GM18873 (cell line): ENCODE results near the gene TGM5.
"Not testable (repeated sequence)": the region's sequence is repeated elsewhere in the genome, so short reads cannot be mapped to it uniquely, and the experiment has no call there.

ENCODE experiments used
- ATAC-seq: cut with Tn5 transposase; IDR thresholded peaks from one replicate; pipeline ENCODE4 v1.9.1; 2021; ENCODE audit warnings: mild to moderate bottlenecking, moderate library complexity, moderate number of reproducible peaks; ENCODE audit not compliant: unreplicated experiment, low FRiP score

Gene TGM5

DNA sequence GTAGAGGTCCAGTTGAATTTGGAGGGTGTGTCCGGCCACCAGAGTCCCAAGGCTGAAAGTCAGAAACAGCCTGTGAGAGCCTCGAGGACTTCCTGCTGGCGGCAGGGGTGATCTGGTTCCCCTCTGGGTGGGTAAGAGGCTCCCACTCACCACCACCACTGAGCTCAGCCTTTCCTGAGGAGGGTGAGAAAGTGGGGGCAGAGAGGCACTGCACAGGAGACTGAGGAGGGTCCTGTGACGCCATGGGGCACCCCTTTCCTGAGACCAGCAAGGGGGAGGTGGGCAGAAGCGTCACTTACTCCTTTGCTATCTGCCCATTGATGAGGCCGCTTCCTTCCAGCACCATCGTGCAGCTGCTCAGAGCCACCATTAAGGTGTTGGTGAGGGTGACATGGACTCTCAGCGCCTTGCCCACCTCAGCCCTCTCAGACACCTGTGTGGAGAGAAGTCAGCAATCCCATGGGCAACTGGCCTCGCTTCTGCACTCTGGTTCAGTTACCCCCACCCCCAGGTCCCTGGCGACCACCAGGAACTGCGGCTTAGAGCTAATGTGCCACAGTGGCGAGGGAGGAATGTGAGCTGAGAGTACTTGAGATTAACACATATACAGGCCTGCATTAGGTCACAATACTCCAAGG lies 10.0 kb upstream of the TGM5 start:
- no peak for ATAC-seq

DNA sequence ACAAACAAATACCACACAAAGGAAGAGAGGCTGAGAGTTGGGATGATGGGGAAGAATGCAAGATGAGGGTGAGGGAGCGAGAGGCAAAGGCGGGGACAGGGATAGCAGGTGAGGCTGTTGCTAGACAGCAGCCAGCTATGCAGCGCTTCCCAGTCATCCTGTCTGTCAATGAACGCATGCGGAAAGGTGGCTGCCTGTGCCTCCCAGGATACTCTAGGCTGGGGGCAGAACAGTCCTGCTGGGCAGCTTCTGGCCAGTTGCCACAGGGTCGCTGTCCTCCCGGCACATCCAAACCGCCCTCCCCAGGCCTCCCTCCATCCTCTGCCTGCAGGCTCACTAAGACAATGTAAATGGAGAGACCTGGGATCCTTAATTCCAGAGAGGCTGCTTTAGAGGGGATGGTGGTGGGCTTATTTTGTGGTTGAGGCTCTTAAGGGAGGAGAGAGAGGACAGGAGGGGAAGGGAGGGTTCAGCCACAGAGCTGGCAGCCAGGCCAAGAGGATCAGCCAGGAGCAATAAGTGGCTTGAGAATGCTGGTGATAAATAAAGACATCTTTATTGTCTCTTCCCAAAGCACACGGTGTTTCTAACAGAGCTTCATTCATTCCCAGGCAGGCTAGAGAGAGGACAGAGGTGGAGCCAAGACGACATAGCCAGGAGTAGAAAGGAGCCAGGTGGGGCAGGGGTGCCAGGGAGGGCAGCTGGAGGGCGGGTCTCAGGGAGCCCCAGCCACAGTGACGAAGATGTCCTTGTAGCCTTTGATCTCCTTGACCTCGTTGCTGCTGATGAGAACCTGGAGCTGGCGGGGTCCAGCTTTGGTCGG lies 9.2 kb upstream of the TGM5 start:
- ATAC-seq = no peak

DNA sequence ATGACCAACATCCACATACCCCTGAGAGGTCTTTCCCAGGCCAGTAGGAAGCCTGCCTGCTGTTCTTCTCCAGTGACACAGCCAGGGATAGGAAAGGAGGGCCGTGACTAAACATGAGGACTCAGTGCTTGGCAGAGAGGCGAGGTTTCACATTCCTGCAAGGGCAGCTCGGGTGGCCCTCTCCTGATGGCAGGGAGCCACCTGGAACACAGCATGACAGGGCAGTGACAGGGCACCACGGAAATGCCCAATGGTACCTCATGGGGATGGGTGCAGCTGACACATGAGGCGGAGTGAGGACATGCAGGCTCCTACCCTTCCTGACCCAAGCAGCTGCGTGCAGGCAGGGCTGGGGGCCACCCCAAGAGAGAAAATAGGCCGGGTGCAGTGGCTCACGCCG lies 7.4 kb upstream of the TGM5 start:
- ATAC-seq = no peak

DNA sequence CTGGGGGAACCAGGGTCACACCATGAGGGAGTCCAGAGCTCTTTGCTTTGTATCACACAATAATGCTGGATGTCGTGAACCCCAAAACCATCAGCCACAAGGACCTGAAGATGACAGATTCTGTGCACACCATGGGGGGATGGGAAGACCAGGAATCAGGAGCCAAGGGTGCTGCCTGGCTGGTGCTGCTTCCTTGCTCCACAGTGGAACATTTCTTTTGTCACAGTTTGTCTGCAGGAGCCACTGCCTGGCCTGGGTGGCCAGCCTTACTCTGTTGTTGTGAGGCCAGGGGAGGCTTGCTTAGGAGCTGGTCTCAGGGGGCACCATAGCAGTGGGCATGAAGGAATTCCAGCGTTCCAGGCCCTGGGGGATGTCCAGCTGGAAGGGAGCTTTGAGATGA lies 6.5 kb upstream of the TGM5 start:
- ATAC-seq = no peak

DNA sequence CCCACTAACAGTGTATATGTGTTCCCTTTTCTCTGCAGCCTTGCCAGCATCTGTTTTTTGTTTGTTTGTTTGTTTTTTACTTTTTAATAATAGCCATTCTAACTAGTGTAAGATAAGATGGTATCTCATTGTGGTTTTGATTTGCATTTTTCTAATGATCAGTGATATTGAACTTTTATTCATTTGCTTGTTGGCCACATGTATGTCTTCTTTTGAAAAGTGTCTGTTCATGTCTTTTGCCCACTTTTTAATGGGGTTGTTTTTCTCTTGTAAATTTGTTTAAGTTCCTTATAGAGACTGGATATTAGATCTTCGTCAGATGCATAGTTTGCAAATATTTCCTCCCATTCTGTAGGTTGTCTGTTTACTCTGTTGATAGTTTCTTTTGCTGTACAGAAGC lies 5.2 kb upstream of the TGM5 start:
- ATAC-seq = not testable (repeated sequence)

DNA sequence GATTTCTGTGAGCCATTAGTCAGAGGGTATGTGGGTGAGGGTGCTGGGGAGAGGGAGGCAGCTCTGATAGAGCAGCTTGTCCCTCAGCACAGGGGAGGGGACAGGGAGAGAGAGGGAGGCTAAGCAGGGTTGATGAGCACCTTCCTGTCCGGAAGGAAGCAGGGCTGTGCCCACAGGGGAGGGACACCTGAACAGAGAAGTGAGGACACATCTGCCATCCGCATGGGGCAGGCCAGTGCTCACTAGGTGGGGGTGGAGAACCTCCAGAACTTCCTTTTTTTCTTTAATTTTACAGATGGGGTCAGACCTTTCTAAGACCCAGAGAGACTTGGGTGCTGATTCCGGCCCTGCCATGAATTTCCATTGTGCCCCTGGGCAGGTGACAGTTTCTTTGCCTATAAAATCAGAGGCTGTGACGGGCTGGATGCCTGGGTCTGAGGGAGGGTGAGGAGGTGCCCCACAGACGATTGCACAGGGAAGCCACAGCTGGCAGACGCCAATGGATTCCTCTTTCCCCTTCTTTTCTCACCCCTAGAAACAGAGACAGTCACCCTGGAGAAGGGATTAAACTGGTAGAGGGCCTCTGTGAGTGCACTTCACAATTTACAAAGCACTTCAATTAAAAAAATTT lies 4.1 kb upstream of the TGM5 start:
- no peak for ATAC-seq

DNA sequence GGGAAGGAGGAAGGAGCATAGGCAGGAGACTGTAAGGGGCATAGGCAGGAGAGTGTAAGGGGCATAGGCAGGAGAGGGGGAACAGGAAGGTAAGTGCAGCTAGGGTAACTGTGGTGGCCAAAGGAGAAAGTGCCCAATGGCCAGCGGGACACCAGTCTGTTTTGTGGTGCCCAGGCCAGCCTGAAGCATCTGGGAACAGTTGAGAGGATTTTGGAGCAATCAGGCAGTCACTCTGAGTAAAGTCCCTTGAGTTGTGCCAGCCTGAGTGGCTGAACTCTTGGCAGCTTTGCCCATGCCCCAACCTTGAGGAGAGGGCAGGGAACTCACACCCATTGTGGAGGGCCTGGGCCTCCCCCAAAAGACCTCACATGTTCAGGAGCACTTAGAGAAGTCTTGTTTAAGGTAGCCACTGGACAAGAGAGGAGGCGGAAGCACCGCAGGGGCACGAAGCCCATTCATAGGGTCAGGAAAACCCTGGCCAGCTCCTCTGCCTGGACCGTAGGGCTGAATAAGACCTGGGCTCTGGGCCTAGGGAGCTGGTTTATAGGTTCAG lies 3.5 kb upstream of the TGM5 start:
- ATAC-seq = no peak

DNA sequence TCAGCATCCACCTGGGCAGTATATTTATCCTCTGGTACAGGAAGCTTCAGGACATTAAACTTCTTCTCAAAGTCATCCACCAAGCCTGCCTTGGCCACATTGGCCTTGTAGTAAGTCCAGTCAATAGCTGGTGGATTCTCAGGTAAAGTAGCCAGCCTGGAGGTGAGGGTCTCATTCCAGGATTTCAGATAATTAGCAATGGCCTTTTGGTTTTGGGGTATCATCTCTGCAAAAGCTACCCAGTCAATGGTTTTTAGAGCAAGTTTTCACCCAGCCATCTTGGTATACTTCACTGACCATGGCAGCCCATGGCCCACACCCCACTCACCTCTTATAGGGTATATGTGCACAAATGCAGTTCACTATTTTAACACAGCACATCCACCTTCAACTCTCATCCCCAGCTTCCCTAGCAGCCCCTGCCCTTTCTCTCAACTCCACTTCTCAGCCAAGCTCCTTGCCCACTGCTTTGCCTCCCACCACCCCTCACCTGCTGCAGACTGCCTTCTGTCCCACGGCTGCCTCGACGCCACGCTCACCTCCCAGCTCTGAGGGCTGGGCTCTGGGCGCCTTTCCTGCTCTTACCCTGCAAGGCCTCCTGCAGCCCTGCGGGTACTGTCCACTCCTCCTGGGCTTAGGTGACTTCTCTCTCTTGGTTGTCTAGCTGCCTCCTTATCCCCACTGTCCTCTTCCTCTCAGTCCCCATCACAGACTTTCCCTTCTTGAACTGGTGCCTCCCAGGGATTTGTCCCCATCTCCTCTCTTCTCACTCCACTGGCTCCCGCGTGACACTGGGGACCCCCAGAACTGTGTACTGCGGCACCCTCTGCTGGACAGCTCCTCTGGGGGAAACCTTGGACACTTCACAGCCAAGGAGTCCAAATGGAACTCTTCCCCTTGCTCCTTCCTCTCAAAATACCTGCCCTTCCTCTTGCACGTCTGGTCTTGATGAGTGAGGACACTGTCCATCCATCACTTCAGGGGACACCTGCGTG lies 1.7 kb upstream of the TGM5 start:
- no peak for ATAC-seq

DNA sequence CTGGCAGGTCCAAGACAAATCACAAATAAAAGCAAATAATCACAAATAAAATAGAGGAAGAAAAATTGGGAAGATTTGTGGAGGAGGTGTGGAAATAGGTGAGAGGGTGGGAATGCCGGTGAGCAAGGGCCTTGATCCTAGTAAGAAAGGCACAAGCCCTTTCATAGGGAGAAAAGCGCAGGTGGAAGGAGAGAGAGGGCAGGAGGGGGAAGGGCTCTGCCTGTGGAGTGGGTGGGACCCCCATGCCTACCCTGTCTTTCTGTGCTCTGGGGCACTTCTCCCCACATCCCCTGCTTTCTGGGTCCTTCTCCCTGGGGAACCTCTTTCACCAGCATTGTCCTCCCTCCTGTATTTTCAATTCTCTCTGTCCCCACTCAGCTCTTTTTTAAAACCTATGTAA lies 711 bp upstream of the TGM5 start:
- no peak for ATAC-seq

DNA sequence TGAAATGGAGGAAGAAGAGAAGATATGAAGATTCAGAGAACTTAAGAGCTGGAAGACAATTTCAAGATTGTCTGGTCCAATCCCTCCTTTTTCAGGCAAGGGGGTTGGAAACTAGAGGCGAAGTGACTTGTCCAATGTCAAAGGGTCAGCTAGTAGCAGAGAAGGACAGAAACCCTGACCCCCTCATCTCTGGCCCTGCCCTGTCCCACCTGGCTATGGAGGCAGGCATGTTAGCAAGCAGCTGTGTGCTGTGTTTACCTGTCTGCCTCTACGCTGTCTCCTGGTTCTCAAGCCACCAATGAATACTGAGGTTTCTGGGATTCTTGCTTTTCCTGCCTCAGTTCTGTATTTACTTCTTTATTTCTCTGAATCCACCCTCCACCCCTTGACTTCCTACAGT lies 342 bp downstream of the TGM5 start:
- no peak for ATAC-seq

DNA sequence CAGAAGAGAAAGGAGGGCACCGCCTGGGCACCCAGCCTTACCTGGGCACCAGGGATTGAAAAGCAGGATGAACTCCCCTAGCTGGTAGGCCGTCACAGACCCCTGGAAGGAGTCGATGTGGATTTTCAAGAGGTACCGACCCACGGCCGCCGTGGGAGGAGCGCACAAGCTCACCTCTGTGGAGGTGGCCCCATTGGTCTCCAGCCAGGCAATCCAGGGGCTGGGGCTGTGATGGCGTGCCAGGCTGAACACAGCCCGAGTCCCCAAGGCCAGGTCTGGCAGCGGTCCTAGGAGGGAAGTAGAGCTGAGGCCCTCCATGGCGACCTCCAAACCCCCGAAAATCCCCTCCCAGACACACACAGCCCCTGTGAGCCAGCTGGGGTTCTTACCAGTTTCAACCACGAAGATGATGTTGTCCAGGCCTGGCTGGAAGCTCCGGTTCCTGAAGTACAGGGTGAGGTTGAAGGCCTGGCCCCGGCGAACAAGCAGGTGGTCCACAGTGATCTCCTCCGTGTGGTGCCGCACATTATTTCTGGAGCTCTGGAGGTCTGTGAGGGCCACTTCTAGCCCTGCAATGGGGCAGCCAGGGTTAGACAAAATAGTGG lies 6.6 kb downstream of the TGM5 start:
- ATAC-seq = no peak

DNA sequence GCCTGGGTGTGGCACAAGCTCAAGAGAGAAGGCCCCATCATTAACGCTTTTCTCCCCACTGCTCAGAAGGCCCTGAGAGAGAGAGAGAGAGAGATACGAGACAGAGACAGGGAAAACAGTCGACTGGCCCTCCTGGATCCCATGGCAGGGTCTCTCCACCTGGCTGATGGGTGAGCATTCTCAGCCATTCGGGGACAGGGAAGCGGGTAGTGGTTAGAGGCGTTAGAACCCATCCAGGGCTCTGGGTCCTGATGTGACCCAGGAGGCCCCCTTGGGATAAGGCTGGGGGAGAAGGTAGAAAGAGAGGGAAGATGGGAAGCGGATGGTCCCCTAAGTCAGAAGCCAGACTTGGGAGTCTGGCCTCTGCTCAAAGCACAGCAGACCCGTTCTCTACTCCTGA lies 7.9 kb downstream of the TGM5 start:
- ATAC-seq = no peak

DNA sequence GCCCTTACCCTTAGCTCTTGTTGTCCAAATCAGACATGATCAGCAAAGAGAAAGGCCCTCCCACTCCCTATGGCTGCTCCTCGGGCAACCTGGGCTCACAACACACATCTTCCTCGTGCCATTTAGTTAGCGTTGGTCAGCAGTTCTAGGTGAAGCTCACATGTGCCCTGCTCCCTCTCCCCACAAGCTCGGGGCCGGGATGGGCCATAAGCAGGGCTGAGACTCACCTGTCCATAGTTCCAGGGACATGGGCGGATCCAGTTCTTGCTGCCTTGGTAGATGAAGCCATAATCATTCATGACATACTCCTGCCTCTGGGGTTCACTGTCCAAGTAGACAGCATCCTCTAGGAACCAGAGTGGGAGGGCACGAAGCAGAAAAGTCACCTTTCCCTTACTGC lies 10.4 kb downstream of the TGM5 start:
- ATAC-seq = no peak

DNA sequence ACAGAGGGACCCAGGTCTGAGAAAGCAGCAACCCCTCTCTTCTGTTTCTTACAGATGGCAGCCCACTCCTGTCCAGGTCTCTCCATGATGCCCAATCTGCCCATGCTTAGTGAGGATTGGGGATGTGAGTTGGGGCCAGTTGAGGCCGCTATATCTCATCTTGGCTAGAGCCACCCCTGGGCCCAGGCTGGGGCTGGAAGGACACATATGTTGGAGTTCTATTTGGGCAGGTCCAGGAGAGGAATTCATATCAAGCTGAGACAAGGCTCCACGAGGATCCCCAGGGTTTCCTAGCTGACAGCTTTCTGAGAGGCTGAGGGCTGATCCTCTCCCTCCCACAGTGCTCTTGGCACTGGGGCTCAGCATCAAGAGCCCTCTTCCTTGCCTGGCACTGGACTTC lies 11.4 kb downstream of the TGM5 start:
- no peak for ATAC-seq

DNA sequence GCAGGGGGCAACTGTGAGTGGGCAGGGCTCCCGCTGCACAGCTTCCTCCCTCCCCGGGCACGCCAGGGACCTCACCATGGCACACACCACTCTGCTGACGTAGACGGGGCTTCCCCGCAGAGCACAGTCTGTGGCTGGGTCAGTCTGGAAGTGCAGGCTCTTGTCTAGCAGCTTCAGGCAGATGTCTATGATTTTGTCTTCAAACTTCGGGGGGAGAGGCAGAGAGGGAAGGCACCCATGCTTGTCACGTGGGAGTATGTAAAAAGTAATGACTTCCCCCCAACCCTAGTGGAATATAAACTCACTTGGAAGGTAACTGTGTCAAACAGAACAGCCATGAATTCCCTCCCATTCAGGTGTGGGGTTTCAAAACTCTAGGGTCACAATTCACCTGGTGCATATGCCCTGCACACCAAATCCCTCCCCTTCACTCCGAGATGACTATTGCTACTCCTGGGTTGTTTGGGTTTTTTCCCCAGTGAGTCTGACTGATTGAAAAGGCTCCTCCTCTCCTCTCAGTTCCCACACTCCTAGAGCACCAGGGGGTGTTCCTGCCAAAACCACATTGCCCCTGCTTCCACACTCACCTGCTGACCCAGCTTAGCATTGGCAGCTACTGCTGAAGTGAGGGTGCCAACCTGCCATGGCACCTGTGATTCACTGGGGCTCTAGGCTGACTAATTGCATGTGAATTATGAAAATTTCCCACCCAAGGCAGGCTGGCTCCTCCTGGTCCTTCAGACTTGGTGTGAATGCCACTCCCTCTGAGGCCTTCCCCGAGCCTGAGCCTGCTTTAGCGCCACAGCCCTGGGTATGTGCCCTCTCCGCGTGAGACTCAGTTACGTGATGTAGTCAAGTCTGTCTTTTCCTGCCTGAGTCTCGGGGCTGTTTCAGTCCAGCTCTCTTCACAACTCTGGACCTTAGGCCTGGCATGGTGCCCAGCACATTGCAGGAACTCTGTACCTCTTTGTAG lies 13.0 kb downstream of the TGM5 start:
- ATAC-seq = no peak

DNA sequence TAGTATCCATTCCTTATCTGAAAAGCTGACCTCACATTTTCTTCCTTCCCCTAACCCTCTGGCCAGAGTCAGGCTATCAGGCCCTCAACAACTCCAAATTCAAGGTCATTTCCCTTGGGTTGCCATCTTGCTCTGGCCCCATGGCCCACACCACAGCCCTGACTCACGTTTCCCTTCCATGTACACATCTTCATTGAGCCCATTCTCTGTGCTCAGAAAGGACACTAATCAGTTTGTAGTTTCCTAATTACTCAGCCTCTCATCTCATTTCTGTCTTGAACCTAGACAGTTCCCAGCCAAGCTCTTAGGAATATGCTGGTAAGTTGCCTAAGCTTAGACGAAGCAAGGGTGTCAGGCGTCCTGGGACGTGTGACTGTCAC lies 14.9 kb downstream of the TGM5 start:
- ATAC-seq = no peak

DNA sequence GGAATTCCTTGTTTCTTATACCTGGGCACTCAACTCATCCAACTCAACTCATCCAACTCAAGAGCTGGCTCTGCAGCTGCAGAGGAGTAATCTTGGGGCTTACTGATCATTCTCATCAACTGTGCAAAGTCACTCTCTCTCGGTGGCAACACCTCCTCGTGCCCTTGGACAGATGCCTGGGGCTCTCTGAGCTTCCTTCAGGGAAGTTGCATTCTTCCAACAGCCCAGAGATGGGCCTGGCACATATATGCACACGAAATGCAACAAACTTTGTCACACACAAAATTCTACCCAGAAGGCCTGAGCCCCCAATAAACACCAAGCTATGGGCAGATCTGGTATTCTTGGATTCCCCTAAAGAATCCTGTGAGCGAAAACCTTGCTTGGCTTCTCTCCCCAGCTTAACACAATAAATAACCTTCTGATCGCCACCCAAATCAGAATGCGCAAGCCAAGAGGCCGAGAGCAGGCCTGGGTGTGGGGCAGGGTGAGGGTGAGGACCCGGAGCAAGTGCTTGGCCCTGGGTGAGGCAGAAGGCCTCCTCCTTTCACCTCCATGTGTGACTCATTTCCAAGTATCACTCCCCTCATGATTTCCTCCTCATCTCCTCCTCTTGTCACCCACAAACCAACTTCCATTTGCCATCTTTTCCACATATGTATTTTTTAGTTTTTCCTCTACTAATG lies 15.4 kb downstream of the TGM5 start:
- no peak for ATAC-seq

DNA sequence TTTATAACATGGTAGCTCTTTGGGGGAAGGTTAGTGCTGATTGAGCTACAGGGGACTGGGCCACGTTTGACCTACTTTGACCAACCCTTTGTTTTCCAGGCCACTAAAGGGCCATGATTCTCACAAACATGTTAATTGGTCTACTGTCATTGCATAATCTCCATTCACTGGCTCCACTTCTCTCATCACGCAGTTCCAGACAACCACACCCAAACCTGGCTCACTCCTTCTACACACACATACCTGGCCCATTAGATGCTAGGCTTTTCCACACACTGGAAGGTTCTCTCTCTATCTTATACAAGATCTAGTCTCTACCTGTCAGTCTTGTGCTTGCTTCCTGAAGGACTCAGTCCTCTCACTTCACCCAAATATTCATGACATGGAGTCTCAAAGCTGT lies 15.9 kb downstream of the TGM5 start:
- no peak for ATAC-seq
